Caco-2 (cell line): Measurements from ENCODE around the gene TACR1. TPM values are rescaled to one million over a fixed set of nuclear protein-coding genes. Genes with fewer than 3 reads are reported as not detected.

Experiments
- BruUV-seq: library from RNA; stranded (reverse); fragments of 400-500 nt; replicated peaks from 2 replicates; lab custom pipeline; 2021; lab: Mats Ljungman, UMichigan
- CTCF ChIA-PET: fragments of 300-600 bp; sonication (Branson Sonifier 250); formaldehyde crosslinking; loops from one replicate; lab custom pipeline; 2022; ENCODE audit warnings: antibody characterized with exemption; lab: Charles Lee
- POLR2A ChIA-PET: fragments of 300-600 bp; sonication (Branson Sonifier 250); formaldehyde crosslinking; loops from one replicate; lab custom pipeline; 2022; ENCODE audit warnings: antibody characterized with exemption; lab: Charles Lee
- DNase-seq, 2 experiments: peaks; one replicate each; pipeline versions ENCODE4 v3.0.0 to v3.0.0-alpha.2; 2020 to 2022
- H3K27me3 ChIP-seq: replicated peaks from 2 replicates; pipeline ENCODE4 v1.6.0; 2011; ENCODE audit warnings: low read length; ENCODE audit not compliant: control insufficient read depth, insufficient read depth
- H3K36me3 ChIP-seq: 2 replicates; pipeline ENCODE4 v1.5.1; 2011; ENCODE audit warnings: low read length; ENCODE audit not compliant: control insufficient read depth, insufficient read depth
- H3K4me1 ChIP-seq: fragments of 250-450 bp; sonication (Bioruptor Pico); 2 replicates; pipeline ENCODE4 v1.5.1; 2020; ENCODE audit warnings: mild to moderate bottlenecking
- H3K4me3 ChIP-seq: 2 replicates; pipeline ENCODE4 v1.5.1; 2011; ENCODE audit warnings: low read depth, mild to moderate bottlenecking, control low read depth, low read length
- H3K9me3 ChIP-seq: fragments of 250-450 bp; sonication (Bioruptor Pico); 2 replicates; pipeline ENCODE4 v1.5.1; 2020; ENCODE audit warnings: mild to moderate bottlenecking, moderate library complexity
- H3K27ac Mint-ChIP-seq: one replicate; pipeline ENCODE4 v1.8.0; 2022; ENCODE audit warnings: mixed read lengths; ENCODE audit not compliant: unreplicated experiment
- H3K27me3 Mint-ChIP-seq: one replicate; pipeline ENCODE4 v1.8.0; 2022; ENCODE audit warnings: mixed read lengths; ENCODE audit not compliant: insufficient read depth, unreplicated experiment
- H3K36me3 Mint-ChIP-seq: one replicate; pipeline ENCODE4 v1.8.0; 2022; ENCODE audit warnings: mild to moderate bottlenecking, mixed read lengths; ENCODE audit not compliant: insufficient read depth, unreplicated experiment
- H3K4me1 Mint-ChIP-seq: one replicate; pipeline ENCODE4 v1.8.0; 2022; ENCODE audit warnings: low read depth, mixed read lengths; ENCODE audit not compliant: unreplicated experiment
- H3K4me3 Mint-ChIP-seq: one replicate; pipeline ENCODE4 v1.8.0; 2022; ENCODE audit warnings: mild to moderate bottlenecking, moderate library complexity, mixed read lengths; ENCODE audit not compliant: unreplicated experiment
- H3K9me3 Mint-ChIP-seq: one replicate; pipeline ENCODE4 v1.8.0; 2022; ENCODE audit warnings: mixed read lengths; ENCODE audit not compliant: unreplicated experiment
- CTCF ChIP-seq, 2 experiments: fragments of 200-600 bp in 1 of 2; IDR thresholded peaks; 1 replicate in 1 of 2; 2 replicates in 1 of 2; pipeline versions ENCODE4 v1.5.1 to v1.8.0; 2011 to 2022; ENCODE audit warnings: antibody characterized with exemption in 1 of 2, control low read depth in 1 of 2, inconsistent platforms in 1 of 2, low read depth in 1 of 2, low read length in 1 of 2, mild to moderate bottlenecking in 1 of 2, moderate library complexity in 1 of 2; ENCODE audit not compliant: insufficient read depth in 1 of 2, severe bottlenecking in 1 of 2, unreplicated experiment in 1 of 2
- intact Hi-C: fragments of 100-400 bp; cut with micrococcal nuclease; formaldehyde crosslinking; loops from one replicate; pipeline ENCODE4 v1.10.0; 2022; ENCODE audit not compliant: unreplicated experiment
- total RNA-seq: library from RNA; stranded (reverse); gene quantifications from 2 replicates; pipeline ENCODE4 v1.2.3, GENCODE V29; 2022

The TACR1 gene
- total RNA-seq, 1 experiment from 2014 or later: 0.07 TPM

GRCh38 chr2:75108937-75109482 is 90.3 kb downstream of the TACR1 start:
- BruUV-seq: no TSS peak
- Histone ChIP-seq H3K4me3 (no peak overlapping the region), H3K9me3 (no peaks in the 10 kb centered on the region), H3K4me1 (no peaks in the 10 kb centered on the region), H3K27me3 (no peaks in the 10 kb centered on the region), H3K36me3 (no peaks in the 10 kb centered on the region)
- Mint-ChIP-seq H3K9me3 (no peaks in the 10 kb centered on the region), H3K27me3 (peaks cover 5% of the 10 kb centered on the region), H3K4me1 (peaks cover 8% of the 10 kb centered on the region), H3K4me3 (peak overlapping the region; percentile 54), H3K27ac (peak overlapping the region; percentile 7), H3K36me3 (no peaks in the 10 kb centered on the region)
- no peak for TF ChIP-seq CTCF (IDR thresholded peaks at IDR 0.05; ENCODE audit: insufficient read depth in 1 of 2, low read depth in 1 of 2, low read length in 1 of 2, severe bottlenecking in 1 of 2, unreplicated experiment in 1 of 2)
- POLR2A ChIA-PET: no interaction called here
- DNase-seq: no peak
- intact Hi-C loops: no loop called here
- CTCF ChIA-PET: interaction anchor here (0.5 to 0.6 kb wide), 2 partner anchors 91 to 192 kb away, joined by 3 read pairs; no protein-coding TSS in a partner anchor

- no peaks in the 10 kb centered on the region for H3K27me3 ChIP-seq
- no peaks in the 10 kb centered on the region for H3K36me3 ChIP-seq
- H3K27ac Mint-ChIP-seq: no peak overlapping the region
- H3K4me1 Mint-ChIP-seq: peaks cover 21% of the 10 kb centered on the region
- TF ChIP-seq CTCF (IDR thresholded peaks at IDR 0.05; ENCODE audit: insufficient read depth in 1 of 2, low read depth in 1 of 2, low read length in 1 of 2, severe bottlenecking in 1 of 2, unreplicated experiment in 1 of 2): no peak
- no peak overlapping the region for H3K4me3 ChIP-seq
- H3K9me3 ChIP-seq: peaks cover 4% of the 10 kb centered on the region; the same call in 1 of the 2 replicates
- H3K4me3 Mint-ChIP-seq: no peak overlapping the region
- no peak for DNase-seq
- no TSS peak for BruUV-seq
- H3K36me3 Mint-ChIP-seq: peaks cover 4% of the 10 kb centered on the region
- H3K27me3 Mint-ChIP-seq: no peaks in the 10 kb centered on the region
- ChIA-PET POLR2A (no interaction called here), CTCF (no interaction called here)
- H3K4me1 ChIP-seq: no peaks in the 10 kb centered on the region
- intact Hi-C loops: no loop called here
- H3K9me3 Mint-ChIP-seq: no peaks in the 10 kb centered on the region
Measured at GRCh38 chr2:75102011-75102410, 97.3 kb downstream of the TACR1 start.

GRCh38 chr2:75100801-75101151 is 98.5 kb downstream of the TACR1 start:
- no TSS peak for BruUV-seq
- no peak for DNase-seq
- no peak for TF ChIP-seq CTCF (IDR thresholded peaks at IDR 0.05; ENCODE audit: insufficient read depth in 1 of 2, low read depth in 1 of 2, low read length in 1 of 2, severe bottlenecking in 1 of 2, unreplicated experiment in 1 of 2)
- peaks cover 4% of the 10 kb centered on the region; the same call in 1 of the 2 replicates for H3K9me3 ChIP-seq
- Mint-ChIP-seq H3K9me3 (no peaks in the 10 kb centered on the region), H3K4me3 (no peak overlapping the region), H3K36me3 (peaks cover 4% of the 10 kb centered on the region), H3K4me1 (peaks cover 33% of the 10 kb centered on the region), H3K27ac (no peak overlapping the region), H3K27me3 (no peaks in the 10 kb centered on the region)
- no peaks in the 10 kb centered on the region for H3K36me3 ChIP-seq
- H3K4me1 ChIP-seq: peaks cover 12% of the 10 kb centered on the region
- no peaks in the 10 kb centered on the region for H3K27me3 ChIP-seq
- intact Hi-C loops: no loop called here
- ChIA-PET CTCF (no interaction called here), POLR2A (no interaction called here)
- no peak overlapping the region for H3K4me3 ChIP-seq
